OCI-LY3 (cell line): Measurements from ENCODE around the gene MYL4.

ENCODE experiments used
- H2AFZ ChIP-seq: fragments of 200-600, 300-600 bp; shearing (Covaris generic); 2 replicates; pipeline ENCODE4 v1.6.0; 2014; ENCODE audit warnings: antibody characterized with exemption, low read depth, low read length
- H3K27ac ChIP-seq: fragments of 200-600, 300-600 bp; sonication (generic); 2 replicates; pipeline ENCODE4 v1.5.1; 2014; ENCODE audit warnings: mild to moderate bottlenecking, low read length, moderate library complexity, mixed read lengths
- H3K27me3 ChIP-seq: fragments of 200-600, 300-600 bp; sonication (generic); 2 replicates; pipeline ENCODE4 v1.6.1; 2014; ENCODE audit warnings: low read depth, low read length, mixed read lengths
- H3K36me3 ChIP-seq: fragments of 200-600, 300-600 bp; sonication (generic); replicated peaks from 2 replicates; pipeline ENCODE3; 2014; ENCODE audit warnings: low read depth, low read length, mixed read lengths
- H3K4me1 ChIP-seq: fragments of 300-600, 200-600 bp; sonication (generic); 2 replicates; pipeline ENCODE4 v1.6.1; 2014; ENCODE audit warnings: low read length, mixed read lengths
- H3K4me2 ChIP-seq: fragments of 200-600, 300-600 bp; sonication (generic); 2 replicates; pipeline ENCODE4 v1.6.1; 2014; ENCODE audit warnings: low read length, mixed read lengths
- H3K4me3 ChIP-seq: fragments of 300-600, 200-600 bp; sonication (generic); 2 replicates; pipeline ENCODE4 v1.5.1; 2014; ENCODE audit warnings: antibody characterized with exemption, mild to moderate bottlenecking, low read length, moderate library complexity
- H3K79me2 ChIP-seq: fragments of 300-600, 200-600 bp; shearing (Covaris generic); 2 replicates; pipeline ENCODE4 v1.6.1; 2014; ENCODE audit warnings: mild to moderate bottlenecking, low read length, mixed read lengths
- H3K9ac ChIP-seq: fragments of 300-600, 200-600 bp; shearing (Covaris generic); 2 replicates; pipeline ENCODE4 v1.6.0; 2014; ENCODE audit warnings: mild to moderate bottlenecking, low read length, moderate library complexity
- H3K9me3 ChIP-seq: fragments of 200-600, 300-600 bp; shearing (Covaris generic); 2 replicates; pipeline ENCODE4 v1.6.1; 2014; ENCODE audit warnings: low read length, mixed read lengths; ENCODE audit not compliant: insufficient read depth
- H4K20me1 ChIP-seq: fragments of 200-600, 300-600 bp; sonication (generic); 2 replicates; pipeline ENCODE4 v1.6.1; 2016; ENCODE audit warnings: low read length, mixed read lengths; ENCODE audit not compliant: insufficient read depth
- EZH2phosphoT487 ChIP-seq: fragments of 200-600 bp; shearing (Covaris generic); IDR thresholded peaks from 2 replicates; pipeline ENCODE4 v1.6.1; 2018; ENCODE audit warnings: antibody characterized with exemption, mixed run types, low read depth
- TF ChIP-seq, protein P1 (sequence below): fragments of 200-600, 300-600 bp; sonication (generic); IDR thresholded peaks from 2 replicates; pipeline ENCODE4 v1.5.1; 2014; ENCODE audit warnings: antibody characterized with exemption, low read length, low read depth

The MYL4 gene

DNA sequence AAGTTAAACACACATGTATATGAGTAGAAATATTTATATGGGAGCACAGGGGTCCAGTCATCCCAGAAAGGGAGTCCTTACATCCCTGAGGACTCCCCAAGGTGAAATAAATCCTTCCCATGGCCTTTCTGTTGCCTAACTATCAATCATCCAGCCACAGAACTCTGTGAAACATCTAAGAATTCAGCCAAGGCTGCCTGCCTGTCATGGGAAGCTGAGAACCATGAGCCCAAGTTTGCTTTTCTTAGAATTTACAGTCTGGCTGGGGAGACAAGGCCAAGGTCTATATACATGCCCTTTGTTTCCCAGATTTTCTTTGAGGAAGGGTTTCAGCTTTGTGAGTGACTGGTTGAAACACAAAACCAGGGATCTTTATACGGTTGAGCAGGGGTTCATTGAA lies 15.8 kb downstream of the MYL4 start:
- no peaks in the 10 kb centered on the region for H3K9me3 ChIP-seq
- no peak overlapping the region for H3K9ac ChIP-seq
- no peaks in the 10 kb centered on the region for H3K36me3 ChIP-seq
- no peak overlapping the region for H3K27ac ChIP-seq
- no peak overlapping the region for H3K4me3 ChIP-seq
- H2AFZ ChIP-seq = no peak overlapping the region
- H3K4me2 ChIP-seq = no peak overlapping the region
- no peaks in the 10 kb centered on the region for H4K20me1 ChIP-seq
- H3K79me2 ChIP-seq = no peaks in the 10 kb centered on the region
- no peaks in the 10 kb centered on the region for H3K27me3 ChIP-seq
- TF ChIP-seq, protein P1, sequence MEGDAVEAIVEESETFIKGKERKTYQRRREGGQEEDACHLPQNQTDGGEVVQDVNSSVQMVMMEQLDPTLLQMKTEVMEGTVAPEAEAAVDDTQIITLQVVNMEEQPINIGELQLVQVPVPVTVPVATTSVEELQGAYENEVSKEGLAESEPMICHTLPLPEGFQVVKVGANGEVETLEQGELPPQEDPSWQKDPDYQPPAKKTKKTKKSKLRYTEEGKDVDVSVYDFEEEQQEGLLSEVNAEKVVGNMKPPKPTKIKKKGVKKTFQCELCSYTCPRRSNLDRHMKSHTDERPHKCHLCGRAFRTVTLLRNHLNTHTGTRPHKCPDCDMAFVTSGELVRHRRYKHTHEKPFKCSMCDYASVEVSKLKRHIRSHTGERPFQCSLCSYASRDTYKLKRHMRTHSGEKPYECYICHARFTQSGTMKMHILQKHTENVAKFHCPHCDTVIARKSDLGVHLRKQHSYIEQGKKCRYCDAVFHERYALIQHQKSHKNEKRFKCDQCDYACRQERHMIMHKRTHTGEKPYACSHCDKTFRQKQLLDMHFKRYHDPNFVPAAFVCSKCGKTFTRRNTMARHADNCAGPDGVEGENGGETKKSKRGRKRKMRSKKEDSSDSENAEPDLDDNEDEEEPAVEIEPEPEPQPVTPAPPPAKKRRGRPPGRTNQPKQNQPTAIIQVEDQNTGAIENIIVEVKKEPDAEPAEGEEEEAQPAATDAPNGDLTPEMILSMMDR = no peak
- TF ChIP-seq EZH2phosphoT487 = no peak
- H3K4me1 ChIP-seq = peaks cover 7% of the 10 kb centered on the region

- no peaks in the 10 kb centered on the region for H3K79me2 ChIP-seq
- H3K4me3 ChIP-seq = no peak overlapping the region
- H3K4me1 ChIP-seq = peaks cover 12% of the 10 kb centered on the region
- TF ChIP-seq, protein P1 = no peak
- TF ChIP-seq EZH2phosphoT487 = no peak
- no peaks in the 10 kb centered on the region for H3K36me3 ChIP-seq
- no peaks in the 10 kb centered on the region for H4K20me1 ChIP-seq
- no peak overlapping the region for H3K27ac ChIP-seq
- H3K9me3 ChIP-seq = no peaks in the 10 kb centered on the region
- H3K9ac ChIP-seq = no peak overlapping the region
- no peak overlapping the region for H2AFZ ChIP-seq
- H3K4me2 ChIP-seq = no peak overlapping the region
- no peaks in the 10 kb centered on the region for H3K27me3 ChIP-seq
Measured at GRCh38 chr17:47225436-47225858, 16.3 kb downstream of the MYL4 start.

GRCh38 chr17:47225911-47226688 lies 17.0 kb downstream of the MYL4 start:
- H3K4me1 ChIP-seq = peaks cover 15% of the 10 kb centered on the region
- no peaks in the 10 kb centered on the region for H3K79me2 ChIP-seq
- H2AFZ ChIP-seq = no peak overlapping the region
- no peak overlapping the region for H3K9ac ChIP-seq
- H4K20me1 ChIP-seq = no peaks in the 10 kb centered on the region
- TF ChIP-seq EZH2phosphoT487 = no peak
- TF ChIP-seq, protein P1 = no peak
- no peaks in the 10 kb centered on the region for H3K36me3 ChIP-seq
- H3K4me2 ChIP-seq = no peak overlapping the region
- no peaks in the 10 kb centered on the region for H3K27me3 ChIP-seq
- no peaks in the 10 kb centered on the region for H3K9me3 ChIP-seq
- H3K27ac ChIP-seq = no peak overlapping the region
- H3K4me3 ChIP-seq = no peak overlapping the region

DNA sequence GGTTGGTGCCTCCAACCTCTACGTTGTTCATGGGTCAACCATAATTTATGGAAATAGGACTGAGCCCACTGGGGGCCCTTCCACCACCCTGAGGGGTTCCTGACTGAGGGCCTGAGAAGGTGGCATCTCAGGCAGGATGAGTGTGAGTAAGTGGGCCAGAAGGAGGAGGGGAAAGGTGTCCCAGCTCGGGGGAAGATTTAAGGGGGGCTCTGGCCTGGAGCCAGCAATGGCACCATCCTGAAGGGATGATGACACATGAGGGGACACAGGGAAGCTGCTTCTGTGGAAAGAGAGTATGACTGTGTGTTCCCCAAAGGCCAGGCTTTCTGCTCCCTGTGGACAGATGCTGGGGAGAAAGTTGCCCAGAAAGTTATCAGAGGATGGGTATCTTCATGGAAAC lies 18.7 kb downstream of the MYL4 start:
- Histone ChIP-seq H3K9me3 (no peaks in the 10 kb centered on the region), H4K20me1 (no peaks in the 10 kb centered on the region), H3K4me1 (peaks cover 27% of the 10 kb centered on the region), H3K79me2 (no peaks in the 10 kb centered on the region), H2AFZ (no peak overlapping the region), H3K27me3 (no peaks in the 10 kb centered on the region), H3K36me3 (no peaks in the 10 kb centered on the region), H3K4me2 (no peak overlapping the region), H3K9ac (no peak overlapping the region), H3K4me3 (no peak overlapping the region), H3K27ac (no peak overlapping the region)
- no peak for TF ChIP-seq EZH2phosphoT487
- TF ChIP-seq, protein P1 = no peak
